NCI-H2227 (cell line): ENCODE results near the gene FHL3.
"Not testable (repeated sequence)": the region's sequence is repeated elsewhere in the genome, so short reads cannot be mapped to it uniquely, and the experiment has no call there.

ENCODE experiments used
- DNase-seq: peaks from one replicate; lab custom pipeline; 2025; ENCODE audit not compliant: unreplicated experiment; lab: John Stamatoyannopoulos, UW

The FHL3 gene

DNA sequence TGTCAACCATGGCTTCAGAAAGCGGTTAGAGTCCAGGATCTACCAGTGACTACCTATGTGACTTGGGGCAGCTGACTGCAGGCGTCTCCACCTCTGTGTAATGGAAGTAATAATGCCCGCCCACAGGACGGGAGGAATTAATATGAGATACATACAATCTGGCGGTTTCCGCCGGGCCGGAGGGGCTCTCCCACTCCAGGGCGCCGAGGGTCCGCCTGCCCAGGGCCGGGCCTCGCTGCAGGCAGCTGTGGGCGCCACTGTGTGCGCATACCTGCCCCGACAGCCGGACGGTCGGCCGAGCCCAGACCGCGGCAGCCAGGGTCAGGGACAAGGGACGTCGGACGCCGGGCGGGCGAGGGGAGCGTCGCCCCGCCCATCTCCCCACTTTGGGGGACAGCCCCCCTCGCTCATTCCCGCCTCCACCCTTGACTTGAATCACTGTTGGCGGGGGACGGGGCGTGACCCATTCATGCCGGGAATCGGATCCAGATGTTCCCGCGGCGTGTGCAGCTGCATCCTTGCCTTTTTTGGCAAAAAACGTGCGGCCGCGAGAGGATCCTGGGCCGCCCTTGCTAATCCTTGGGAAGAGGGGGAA, 9.5 kb downstream of the FHL3 start:
- no peak for DNase-seq

DNA sequence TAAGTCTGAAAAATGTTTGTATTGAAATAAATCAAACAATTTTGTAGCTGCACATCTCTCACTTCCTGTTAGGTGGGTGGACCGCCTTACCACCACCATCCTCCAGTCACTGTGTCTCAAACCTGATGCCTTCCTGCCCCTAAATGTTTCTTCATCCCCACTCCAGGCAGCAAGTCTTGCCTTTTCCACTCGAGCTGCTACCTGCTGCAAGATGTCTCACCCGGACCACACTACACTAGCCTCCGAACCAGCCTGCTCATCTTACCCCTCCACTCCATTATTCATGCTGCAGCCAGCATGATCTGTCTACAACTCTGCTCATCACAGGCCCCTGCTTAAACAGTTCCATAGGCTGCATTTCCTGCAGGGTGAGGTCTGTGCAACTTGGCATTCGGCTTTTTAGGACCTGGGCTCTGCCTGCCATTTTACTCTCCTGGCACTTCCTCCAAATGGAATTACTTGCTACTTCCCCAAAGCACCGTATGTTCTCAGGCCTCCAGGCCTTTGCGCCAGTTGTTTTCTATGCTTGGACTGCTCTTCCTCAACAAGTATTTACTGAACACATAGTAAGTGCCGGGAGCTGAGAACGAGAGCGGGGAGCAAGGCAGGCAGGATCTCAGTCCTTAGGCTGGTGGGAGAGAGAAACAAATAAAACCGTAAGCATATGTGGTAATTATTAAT, 10.3 kb downstream of the FHL3 start:
- no peak for DNase-seq

GRCh38 chr1:37989361-37989930, 15.9 kb downstream of the FHL3 start:
- DNase-seq, result peak; percentile 56

DNA sequence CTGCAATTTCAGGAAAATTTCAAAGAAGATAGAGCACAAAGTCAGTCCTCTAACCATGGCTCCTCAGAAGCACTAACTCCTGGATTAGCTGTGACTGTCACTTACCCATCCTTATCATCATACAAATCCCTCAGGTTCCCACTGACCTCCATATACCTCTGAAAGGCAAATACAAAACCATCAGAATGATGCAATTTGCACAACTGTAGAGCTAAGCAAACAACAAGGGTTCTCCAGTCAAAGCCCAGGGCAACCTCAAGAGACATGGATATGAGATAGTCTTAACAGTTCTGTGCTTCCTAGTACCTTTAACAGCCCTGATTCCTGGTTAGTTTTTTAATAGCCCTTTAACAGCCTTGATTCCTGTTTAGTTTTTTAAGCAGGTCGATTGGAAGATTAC, 17.6 kb downstream of the FHL3 start:
- no peak for DNase-seq

- DNase-seq, result no peak
Observed at GRCh38 chr1:37983546-37983945, 21.8 kb downstream of the FHL3 start.

DNA sequence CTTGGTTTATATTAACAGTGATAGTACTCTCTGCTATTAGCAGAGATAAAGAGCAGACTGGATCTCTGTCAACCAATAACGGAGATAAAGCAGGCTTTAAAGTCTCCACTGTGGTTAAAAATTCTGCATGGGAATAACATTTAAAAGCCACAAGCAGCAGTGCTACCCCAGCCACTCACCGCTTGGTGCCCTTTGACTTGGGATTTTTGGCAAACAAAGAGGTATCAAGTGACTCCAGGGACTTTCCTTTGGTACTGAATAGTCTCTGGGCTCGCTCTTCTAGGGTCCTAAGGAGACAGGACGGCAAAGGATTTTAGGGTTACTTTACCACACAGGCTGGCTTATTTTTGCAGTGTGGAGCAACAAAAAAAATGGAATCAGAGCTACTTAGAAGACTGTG, 26.8 kb downstream of the FHL3 start:
- no peak for DNase-seq

- DNase-seq, result peak; percentile 64
Observed at GRCh38 chr1:37975083-37975482, 30.2 kb downstream of the FHL3 start.

- DNase-seq, result no peak
Observed at GRCh38 chr1:37974567-37974966, 30.7 kb downstream of the FHL3 start.

GRCh38 chr1:37973684-37974083, 31.6 kb downstream of the FHL3 start:
- not testable (repeated sequence) for DNase-seq

DNA sequence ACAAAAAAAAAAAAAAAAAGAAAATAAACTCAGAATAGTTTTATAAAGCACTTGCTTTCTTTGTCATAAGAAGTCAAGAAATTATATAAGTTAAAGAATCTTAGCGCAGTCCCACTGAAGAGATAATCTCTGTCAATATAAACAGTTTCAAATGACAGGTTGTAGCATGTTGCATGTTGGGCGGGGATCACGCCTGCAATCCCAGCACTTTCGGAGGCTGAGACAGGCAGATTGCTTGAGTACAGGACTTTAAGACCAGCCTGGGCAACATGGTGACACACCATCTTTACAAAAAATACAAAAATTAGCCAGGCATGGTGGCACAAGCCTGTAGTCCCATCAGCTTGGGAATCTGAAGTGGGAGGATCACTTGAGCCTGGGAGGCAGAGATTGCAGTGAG, 40.0 kb downstream of the FHL3 start:
- DNase-seq, result no peak

- DNase-seq, result not testable (repeated sequence)
Observed at GRCh38 chr1:37964106-37964505, 41.2 kb downstream of the FHL3 start.

GRCh38 chr1:37958690-37959089, 46.6 kb downstream of the FHL3 start:
- no peak for DNase-seq

DNA sequence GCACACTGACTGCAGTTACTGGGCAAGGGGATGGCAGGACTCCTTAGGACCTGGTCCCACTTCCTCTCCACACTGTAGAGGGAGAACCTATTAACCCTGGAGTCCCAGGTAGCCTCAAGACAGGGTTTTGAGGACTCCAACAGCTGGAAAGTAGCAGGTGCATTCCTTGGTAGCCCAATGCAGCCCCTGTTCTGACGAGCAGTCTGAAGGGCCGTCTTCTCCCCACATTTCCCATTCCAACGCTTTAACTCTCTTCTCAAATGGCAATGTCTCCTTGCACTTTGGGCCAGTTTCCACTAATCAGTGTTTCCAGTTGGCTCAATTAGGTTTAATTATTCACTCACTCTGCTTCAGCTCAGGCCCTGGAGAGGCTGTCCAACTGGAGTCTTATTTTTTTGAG, 49.6 kb downstream of the FHL3 start:
- no peak for DNase-seq

- peak; percentile 32 for DNase-seq
Observed at GRCh38 chr1:37954316-37954971, 50.9 kb downstream of the FHL3 start.

DNA sequence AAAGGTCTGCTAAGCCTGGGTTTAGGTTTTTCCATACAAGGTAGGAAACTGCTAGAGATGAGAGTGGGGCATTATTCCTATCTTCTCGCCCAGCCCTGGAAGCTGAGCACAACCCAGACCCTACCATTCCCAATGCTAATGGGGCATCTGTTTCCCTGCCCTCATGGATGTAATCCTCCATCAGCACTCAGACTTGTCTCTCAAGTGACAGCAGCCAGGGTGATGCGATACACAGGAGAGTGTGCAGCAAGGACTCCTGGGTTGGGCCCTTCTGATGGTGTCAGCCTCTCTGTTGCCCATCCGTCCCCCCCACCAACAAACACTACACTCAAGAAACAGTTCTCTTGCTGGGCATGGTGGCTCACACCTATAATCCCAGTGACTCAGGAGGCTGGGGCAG, 52.6 kb downstream of the FHL3 start:
- DNase-seq, result no peak

DNA sequence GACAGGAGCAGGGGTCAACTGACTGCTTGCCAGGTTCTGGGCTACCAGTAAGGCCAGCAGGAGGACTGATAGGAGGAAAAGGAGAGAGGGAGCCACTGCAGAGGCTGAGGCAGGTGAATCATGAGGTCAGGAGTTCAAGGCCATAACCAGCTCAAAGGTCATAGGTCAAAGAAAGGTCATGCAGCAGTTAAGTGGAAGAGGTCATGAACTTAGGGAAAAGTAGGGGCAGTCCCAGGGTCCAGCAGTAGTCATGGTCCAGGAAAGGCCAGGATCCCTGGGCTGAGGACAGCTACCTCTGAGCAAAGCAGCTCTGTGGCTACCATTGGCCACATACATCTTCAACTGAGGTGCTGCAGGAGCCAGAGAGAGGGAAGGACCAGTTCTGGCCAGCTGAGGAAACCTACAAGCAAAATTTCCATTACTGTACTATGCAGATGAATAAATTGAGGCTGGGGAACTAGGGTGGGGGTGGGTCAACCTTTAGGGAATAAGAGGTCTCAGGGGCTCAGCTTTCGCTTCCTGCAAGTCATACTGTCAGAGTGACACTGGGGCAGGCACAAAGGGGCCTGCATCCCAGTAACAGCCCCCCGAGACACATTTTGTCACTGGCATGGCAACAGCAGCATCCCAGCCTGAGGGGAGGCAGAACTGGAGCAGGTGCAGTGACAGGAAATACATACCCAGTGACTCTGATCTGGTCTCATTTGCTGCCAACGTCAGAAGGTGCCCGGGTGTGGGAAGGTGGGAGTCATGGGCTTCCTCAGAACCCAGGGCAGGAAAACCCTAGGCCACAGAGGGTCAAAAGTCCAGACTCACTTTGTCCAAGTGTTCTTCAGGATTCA, 53.3 kb downstream of the FHL3 start:
- no peak for DNase-seq

- DNase-seq, result no peak
Observed at GRCh38 chr1:37951041-37951782, 54.1 kb downstream of the FHL3 start.

- DNase-seq, result no peak
Observed at GRCh38 chr1:37949524-37950152, 55.7 kb downstream of the FHL3 start.

GRCh38 chr1:37948841-37949240, 56.5 kb downstream of the FHL3 start:
- no peak for DNase-seq

GRCh38 chr1:37948166-37948565, 57.1 kb downstream of the FHL3 start:
- no peak for DNase-seq
